Natural killer cell (primary cell): ENCODE results near the gene PRR33. TPM values are rescaled to one million over a fixed set of nuclear protein-coding genes. Genes with fewer than 3 reads are reported as not detected.

Source experiments
- ATAC-seq, 3 donors: fragments of 150-1000 bp in 2 of 3; fragments of 200-7000 bp in 1 of 3; cut with Tn5 transposase; 1 replicate in 1 of 3; 2 replicates in 2 of 3; pipeline ENCODE4 v1.10.0; 2021; ENCODE audit warnings: mild to moderate bottlenecking in 2 of 3, moderate library complexity in 2 of 3
- DNase-seq, 2 donors: peaks; one replicate each; pipeline versions ENCODE4 v3.0.0 to v3.0.0-alpha.2; 2013 to 2021; ENCODE audit warnings: mixed read lengths in 1 of 2
- H3K27ac ChIP-seq: one replicate; pipeline ENCODE4 v1.5.1; 2013; ENCODE audit warnings: mild to moderate bottlenecking, low read length
- H3K27me3 ChIP-seq: one replicate; pipeline ENCODE4 v1.6.1; 2013; ENCODE audit warnings: low read length; ENCODE audit not compliant: control insufficient read depth, insufficient read depth
- H3K36me3 ChIP-seq: one replicate; pipeline ENCODE4 v1.6.1; 2013; ENCODE audit warnings: low read length; ENCODE audit not compliant: control insufficient read depth, insufficient read depth
- H3K4me1 ChIP-seq: one replicate; pipeline ENCODE4 v1.6.1; 2013; ENCODE audit warnings: low read length; ENCODE audit not compliant: control insufficient read depth, insufficient read depth
- H3K4me3 ChIP-seq: one replicate; pipeline ENCODE4 v1.5.1; 2013; ENCODE audit warnings: low read length
- H3K9me3 ChIP-seq: one replicate; pipeline ENCODE4 v1.6.1; 2013; ENCODE audit warnings: low read length; ENCODE audit not compliant: control insufficient read depth, insufficient read depth
- H3K27ac Mint-ChIP-seq, 2 donors: one replicate each; pipeline ENCODE4 v1.8.0; 2022; ENCODE audit warnings: mild to moderate bottlenecking in 2 of 2, mixed read lengths in 2 of 2, moderate library complexity in 1 of 2
- H3K27me3 Mint-ChIP-seq, 2 donors: one replicate each; pipeline ENCODE4 v1.8.0; 2022; ENCODE audit warnings: low read depth in 2 of 2, mixed read lengths in 2 of 2
- H3K36me3 Mint-ChIP-seq: one replicate; pipeline ENCODE4 v1.8.0; 2022; ENCODE audit warnings: mixed read lengths
- H3K4me1 Mint-ChIP-seq, 2 donors: one replicate each; pipeline ENCODE4 v1.8.0; 2022; ENCODE audit warnings: mixed read lengths in 2 of 2
- H3K4me3 Mint-ChIP-seq: one replicate; pipeline ENCODE4 v1.8.0; 2022; ENCODE audit warnings: mild to moderate bottlenecking, moderate library complexity, mixed read lengths
- H3K9me3 Mint-ChIP-seq, 2 donors: one replicate each; pipeline ENCODE4 v1.8.0; 2022; ENCODE audit warnings: mixed read lengths in 2 of 2
- WGBS: methylation state at CpG from one replicate; pipeline ENCODE4 v1.1.7; 2013; ENCODE audit warnings: missing lambda C conversion rate; ENCODE audit not compliant: insufficient coverage; 5-methylcytosine and 5-hydroxymethylcytosine counted together
- intact Hi-C: fragments of 100-400 bp; cut with micrococcal nuclease; formaldehyde crosslinking; loops from one replicate; pipeline ENCODE4 v1.14.2; 2022
- total RNA-seq, 4 donors: library from RNA; stranded (reverse); fragments of 120-200 nt in 1 of 4; gene quantifications; one replicate each; pipeline versions ENCODE4 v1.2.3 to v1.2.4, GENCODE V29; 2013 to 2022
- TF ChIP-seq, protein P1 (sequence below): fragments of 200-600 bp; IDR thresholded peaks from one replicate; pipeline ENCODE4 v1.8.0; 2022; ENCODE audit warnings: antibody characterized with exemption

Gene PRR33
- total RNA-seq, 3 donors from 2014 or later (not counting 1 experiment from before 2014, with no cell fraction given): 0.14 to 0.32 TPM; not detected in 1

DNA sequence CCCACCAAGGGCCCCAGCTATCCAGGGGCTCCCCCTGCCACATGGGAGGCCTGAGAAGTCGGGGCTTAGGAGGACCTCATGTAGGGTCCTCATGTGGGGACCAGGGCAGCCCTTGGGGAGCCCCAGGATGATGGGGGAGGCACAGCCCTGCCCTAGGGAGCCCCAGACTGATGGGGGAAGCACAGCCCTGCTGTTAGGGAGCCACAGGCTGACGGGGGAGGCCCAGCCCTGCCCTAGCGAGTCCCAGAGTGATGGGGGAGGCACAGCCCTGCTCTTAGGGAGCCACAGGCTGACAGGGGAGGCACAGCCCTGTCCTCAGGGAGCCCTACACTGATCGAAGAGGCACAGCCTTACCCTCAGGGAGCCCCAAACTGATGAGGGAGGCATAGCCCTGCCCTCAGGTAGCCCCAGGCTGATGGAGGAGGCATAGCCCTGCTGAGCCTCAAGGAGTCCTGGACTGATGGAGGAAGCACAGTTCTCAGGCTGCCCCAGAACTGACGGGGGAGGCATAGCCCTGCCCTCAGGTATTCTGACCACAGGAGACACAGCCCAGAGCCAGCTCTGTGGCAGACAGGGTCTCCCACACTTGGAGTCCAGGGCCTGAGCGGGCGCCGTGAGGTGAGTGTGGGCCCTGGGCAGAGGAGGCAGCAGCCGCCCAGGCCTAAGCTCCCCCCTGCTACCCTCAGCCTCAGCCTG, 10.8 kb downstream of the PRR33 start:
- ATAC-seq: no peak

DNA sequence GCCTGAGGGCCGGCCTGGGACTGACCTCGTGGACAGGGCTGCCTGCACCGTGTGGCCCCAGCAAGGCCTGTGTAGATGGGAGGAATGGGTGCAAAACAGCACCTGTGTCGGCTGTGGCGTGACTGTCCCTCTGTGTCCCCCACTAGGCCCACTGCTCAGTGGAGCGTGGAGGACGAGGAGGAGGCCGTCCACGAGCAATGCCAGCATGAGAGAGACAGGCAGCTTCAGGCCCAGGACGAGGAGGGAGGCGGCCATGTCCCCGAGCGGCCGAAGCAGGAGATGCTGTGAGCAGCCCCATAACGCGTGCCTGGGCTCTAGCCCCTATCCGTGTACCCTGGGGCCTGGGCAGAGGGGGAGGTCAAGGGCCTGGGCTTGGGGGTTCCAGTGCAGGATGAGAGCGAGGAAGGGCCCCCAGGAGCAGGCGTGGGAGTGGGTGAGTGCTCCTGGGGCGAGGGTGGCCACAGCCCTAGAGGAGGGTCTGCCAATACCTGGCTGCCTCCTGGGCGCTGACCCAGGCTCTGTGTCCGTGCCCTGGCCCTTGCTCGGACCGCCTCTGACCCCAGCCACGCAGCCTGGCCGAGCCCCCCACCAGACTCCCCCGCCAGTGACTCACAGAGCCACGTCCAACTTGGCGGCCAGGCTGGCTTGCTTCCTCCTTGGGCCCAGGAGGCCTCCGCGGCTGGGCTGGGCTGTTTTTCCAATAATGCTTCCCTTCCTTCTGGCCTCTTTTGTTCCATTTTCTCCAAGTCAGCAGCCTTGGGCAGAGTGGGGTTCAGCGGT, 11.6 kb downstream of the PRR33 start:
- Histone ChIP-seq H3K9me3 (no peaks in the 10 kb centered on the region), H3K27me3 (no peaks in the 10 kb centered on the region), H3K4me1 (peaks cover 77% of the 10 kb centered on the region), H3K4me3 (no peak overlapping the region), H3K27ac (no peak overlapping the region), H3K36me3 (peaks cover 37% of the 10 kb centered on the region)
- TF ChIP-seq, protein P1, sequence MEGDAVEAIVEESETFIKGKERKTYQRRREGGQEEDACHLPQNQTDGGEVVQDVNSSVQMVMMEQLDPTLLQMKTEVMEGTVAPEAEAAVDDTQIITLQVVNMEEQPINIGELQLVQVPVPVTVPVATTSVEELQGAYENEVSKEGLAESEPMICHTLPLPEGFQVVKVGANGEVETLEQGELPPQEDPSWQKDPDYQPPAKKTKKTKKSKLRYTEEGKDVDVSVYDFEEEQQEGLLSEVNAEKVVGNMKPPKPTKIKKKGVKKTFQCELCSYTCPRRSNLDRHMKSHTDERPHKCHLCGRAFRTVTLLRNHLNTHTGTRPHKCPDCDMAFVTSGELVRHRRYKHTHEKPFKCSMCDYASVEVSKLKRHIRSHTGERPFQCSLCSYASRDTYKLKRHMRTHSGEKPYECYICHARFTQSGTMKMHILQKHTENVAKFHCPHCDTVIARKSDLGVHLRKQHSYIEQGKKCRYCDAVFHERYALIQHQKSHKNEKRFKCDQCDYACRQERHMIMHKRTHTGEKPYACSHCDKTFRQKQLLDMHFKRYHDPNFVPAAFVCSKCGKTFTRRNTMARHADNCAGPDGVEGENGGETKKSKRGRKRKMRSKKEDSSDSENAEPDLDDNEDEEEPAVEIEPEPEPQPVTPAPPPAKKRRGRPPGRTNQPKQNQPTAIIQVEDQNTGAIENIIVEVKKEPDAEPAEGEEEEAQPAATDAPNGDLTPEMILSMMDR: no peak
- Mint-ChIP-seq H3K4me1 (peaks cover 18 to 57% of the 10 kb centered on the region in 2 donors), H3K27ac (peak overlapping the region; percentile 68 to 84), H3K27me3 (no peaks in the 10 kb centered on the region), H3K36me3 (no peaks in the 10 kb centered on the region), H3K4me3 (no peak overlapping the region), H3K9me3 (no peaks in the 10 kb centered on the region)
- WGBS: 86% methylated on average over 32 of the region's 32 CpGs
- DNase-seq: peak in 1 of 2 donors; percentile 16
- intact Hi-C loops: no loop called here
- ATAC-seq: no peak

More for the DNA sequence above, 10.8 kb downstream of the PRR33 start:
- H3K36me3 Mint-ChIP-seq: no peaks in the 10 kb centered on the region
- Histone ChIP-seq H3K27me3 (no peaks in the 10 kb centered on the region), H3K4me3 (no peak overlapping the region), H3K27ac (no peak overlapping the region), H3K36me3 (peaks cover 45% of the 10 kb centered on the region), H3K4me1 (peaks cover 69% of the 10 kb centered on the region), H3K9me3 (no peaks in the 10 kb centered on the region)
- H3K4me1 Mint-ChIP-seq: peaks cover 13 to 52% of the 10 kb centered on the region in 2 donors
- no peaks in the 10 kb centered on the region for H3K9me3 Mint-ChIP-seq
- DNase-seq: peak; percentile 16 to 35
- peak overlapping the region; percentile 53 to 84 for H3K27ac Mint-ChIP-seq
- intact Hi-C loops: no loop called here
- no peak overlapping the region for H3K4me3 Mint-ChIP-seq
- 78% methylated on average over 9 of the region's 9 CpGs for WGBS
- no peaks in the 10 kb centered on the region for H3K27me3 Mint-ChIP-seq
- TF ChIP-seq, protein P1: no peak

DNA sequence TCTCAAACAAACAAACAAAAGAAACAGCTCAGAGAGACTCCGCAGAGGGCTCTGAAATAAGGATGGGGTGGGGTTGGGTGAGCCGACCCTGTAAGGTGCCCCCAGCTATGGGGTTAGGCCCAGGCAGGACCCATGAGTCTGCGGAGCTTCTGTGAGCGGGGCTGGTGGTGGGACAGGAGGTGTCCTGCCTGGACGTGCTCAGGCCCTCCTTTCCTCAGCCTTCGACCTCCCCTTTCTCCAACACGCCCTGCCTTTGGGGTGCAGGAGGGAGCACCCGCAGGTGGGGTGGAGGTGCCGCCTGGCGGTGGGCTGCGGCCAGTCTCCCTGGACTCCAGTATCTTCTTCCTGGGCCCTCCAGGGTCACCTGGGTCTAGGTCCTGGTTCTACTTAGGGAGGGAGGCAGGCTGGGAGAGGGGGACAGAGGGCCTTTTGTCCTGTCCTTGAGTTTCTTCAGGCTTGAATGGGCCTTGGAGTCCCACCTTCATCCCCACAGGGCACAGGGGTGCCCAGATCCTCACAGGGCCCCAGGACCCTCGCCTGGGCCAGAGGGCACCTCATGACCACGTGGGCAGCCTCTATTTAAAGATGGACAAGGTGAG, 12.3 kb downstream of the PRR33 start:
- WGBS: 93% methylated on average over 12 of the region's 13 CpGs
- Histone ChIP-seq H3K4me3 (no peak overlapping the region), H3K36me3 (peaks cover 35% of the 10 kb centered on the region), H3K9me3 (no peaks in the 10 kb centered on the region), H3K27me3 (no peaks in the 10 kb centered on the region), H3K27ac (no peak overlapping the region), H3K4me1 (peaks cover 84% of the 10 kb centered on the region)
- ATAC-seq: no peak
- peak in 1 of 2 donors; percentile 14 for DNase-seq
- no peak overlapping the region for H3K4me3 Mint-ChIP-seq
- no peaks in the 10 kb centered on the region for H3K9me3 Mint-ChIP-seq
- peak overlapping the region; percentile 68 to 84 for H3K27ac Mint-ChIP-seq
- no peaks in the 10 kb centered on the region for H3K36me3 Mint-ChIP-seq
- no peaks in the 10 kb centered on the region for H3K27me3 Mint-ChIP-seq
- TF ChIP-seq, protein P1: no peak
- intact Hi-C loops: no loop called here
- H3K4me1 Mint-ChIP-seq: peaks cover 18 to 61% of the 10 kb centered on the region in 2 donors
